Kidney tubule cell (primary cell): Measurements from ENCODE around the gene RAN.
"Not testable (repeated sequence)": the region's sequence is repeated elsewhere in the genome, so short reads cannot be mapped to it uniquely, and the experiment has no call there.

ENCODE experiments used
- DNase-seq: peaks from one replicate; pipeline ENCODE4 v3.0.0-alpha.2; 2018; ENCODE audit warnings: low spot score

Gene RAN

DNA sequence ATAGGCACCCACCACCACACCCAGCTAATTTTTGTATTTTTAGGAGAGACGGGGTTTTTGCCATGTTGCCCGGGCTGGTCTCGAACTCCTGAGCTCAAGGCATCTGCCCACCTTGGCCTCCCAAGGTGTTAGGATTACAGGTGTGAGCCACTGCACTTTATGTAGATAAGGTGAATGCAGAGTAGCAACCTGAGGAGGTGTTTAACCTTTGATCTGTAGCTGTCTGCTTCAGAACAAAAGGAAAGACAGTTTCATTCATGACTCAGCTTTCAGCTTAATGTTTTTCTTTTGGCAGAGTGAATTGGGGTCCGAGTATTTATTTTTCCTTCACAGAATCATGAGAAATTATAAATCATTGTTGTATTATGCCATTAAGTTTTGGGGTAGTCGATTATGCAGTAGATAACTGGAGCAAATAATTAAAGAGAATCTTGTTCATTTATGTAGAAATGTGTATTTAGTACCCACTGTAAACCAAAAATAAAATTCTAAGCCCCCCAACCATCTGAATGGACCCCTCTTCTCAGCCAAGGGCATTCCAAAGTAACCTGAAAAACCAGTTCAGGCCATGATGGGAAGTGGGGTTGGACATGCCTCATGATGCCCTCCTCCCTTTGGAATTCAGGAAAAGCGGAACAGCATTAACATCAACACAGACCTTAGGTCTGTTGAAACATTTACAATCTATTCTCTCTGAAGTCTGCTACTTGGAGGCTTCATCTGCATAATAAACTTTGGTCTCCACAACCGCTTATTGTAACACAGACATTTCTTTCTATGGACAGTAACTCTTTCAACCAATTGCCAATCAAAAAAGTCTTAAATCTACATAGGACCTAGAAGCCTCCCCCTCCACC is 22.1 kb upstream of the RAN start:
- DNase-seq: peak; percentile 82

- DNase-seq: no peak
Observed at GRCh38 chr12:130850418-130851021, 21.3 kb upstream of the RAN start.

- DNase-seq: no peak
Observed at GRCh38 chr12:130856088-130856487, 15.8 kb upstream of the RAN start.

- DNase-seq: no peak
Observed at GRCh38 chr12:130858084-130858483, 13.8 kb upstream of the RAN start.

DNA sequence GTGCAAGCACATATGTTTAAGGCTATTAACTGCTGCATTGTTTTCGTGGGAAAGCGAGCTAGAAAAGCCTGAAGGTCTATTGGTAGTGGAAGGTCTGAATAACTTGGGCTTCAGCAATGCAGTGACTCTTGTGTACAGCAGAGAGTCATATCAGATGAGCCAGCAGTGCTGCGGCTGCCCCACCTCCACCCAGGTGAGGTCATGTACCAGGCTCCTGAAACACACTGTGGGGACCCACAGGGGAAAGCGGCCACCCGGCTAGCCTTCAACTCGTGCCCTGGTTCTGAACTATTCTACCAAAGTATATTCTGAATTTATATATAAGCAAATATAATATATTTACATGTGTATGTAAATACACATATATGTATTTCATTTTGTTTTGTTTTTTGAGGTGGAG is 12.7 kb upstream of the RAN start:
- no peak for DNase-seq

GRCh38 chr12:130860311-130860710 is 11.6 kb upstream of the RAN start:
- no peak for DNase-seq

- no peak for DNase-seq
Observed at GRCh38 chr12:130862161-130862560, 9.7 kb upstream of the RAN start.

GRCh38 chr12:130862771-130863170 is 9.1 kb upstream of the RAN start:
- not testable (repeated sequence) for DNase-seq

- no peak for DNase-seq
Observed at GRCh38 chr12:130863298-130863697, 8.6 kb upstream of the RAN start.

- DNase-seq: no peak
Observed at GRCh38 chr12:130868412-130868811, 3.5 kb upstream of the RAN start.

- peak; percentile 85 for DNase-seq
Observed at GRCh38 chr12:130870442-130871285, 1.2 kb upstream of the RAN start.

DNA sequence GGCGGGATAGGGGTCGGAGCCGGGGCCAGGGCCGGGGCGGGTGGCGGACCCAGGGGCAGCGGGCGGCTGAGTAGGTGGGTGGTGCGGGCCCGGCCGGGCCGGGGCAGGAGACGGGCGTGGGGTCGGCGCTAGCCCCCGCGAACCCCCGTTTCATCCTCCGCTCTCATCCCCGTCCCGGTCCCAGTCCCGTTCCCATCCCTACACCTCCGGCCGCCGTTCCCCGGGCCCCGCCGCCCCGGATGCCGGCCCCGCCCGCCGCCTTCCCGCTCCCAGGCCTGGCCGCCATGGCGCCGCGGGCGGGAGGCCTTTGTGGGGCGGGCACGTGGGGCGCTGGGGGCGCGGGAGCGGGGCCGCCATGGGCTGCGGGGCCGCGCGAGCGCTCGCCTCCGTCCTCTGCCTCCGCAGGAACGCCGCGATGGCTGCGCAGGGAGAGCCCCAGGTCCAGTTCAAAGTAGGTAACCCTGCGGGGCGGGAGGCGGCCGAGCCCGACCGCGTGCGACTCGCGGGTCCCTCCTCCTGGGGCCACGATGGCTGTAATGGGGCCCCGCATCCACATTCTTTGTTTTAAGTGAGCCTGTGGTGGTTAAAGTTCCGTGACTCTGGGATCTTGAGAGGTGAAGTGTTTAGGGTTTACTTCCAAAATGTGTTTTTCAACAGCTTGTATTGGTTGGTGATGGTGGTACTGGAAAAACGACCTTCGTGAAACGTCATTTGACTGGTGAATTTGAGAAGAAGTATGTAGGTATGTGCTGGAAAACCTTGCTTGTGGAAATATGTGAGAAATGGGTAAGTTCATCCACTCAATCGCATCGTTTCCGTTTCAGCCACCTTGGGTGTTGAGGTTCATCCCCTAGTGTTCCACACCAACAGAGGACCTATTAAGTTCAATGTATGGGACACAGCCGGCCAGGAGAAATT is 572 bp downstream of the RAN start:
- DNase-seq: peak; percentile 28

GRCh38 chr12:130873106-130873795 is 1.4 kb downstream of the RAN start:
- DNase-seq: peak; percentile 13

GRCh38 chr12:130873825-130874224 is 2.0 kb downstream of the RAN start:
- DNase-seq: peak; percentile 22

GRCh38 chr12:130874696-130875095 is 2.8 kb downstream of the RAN start:
- no peak for DNase-seq

DNA sequence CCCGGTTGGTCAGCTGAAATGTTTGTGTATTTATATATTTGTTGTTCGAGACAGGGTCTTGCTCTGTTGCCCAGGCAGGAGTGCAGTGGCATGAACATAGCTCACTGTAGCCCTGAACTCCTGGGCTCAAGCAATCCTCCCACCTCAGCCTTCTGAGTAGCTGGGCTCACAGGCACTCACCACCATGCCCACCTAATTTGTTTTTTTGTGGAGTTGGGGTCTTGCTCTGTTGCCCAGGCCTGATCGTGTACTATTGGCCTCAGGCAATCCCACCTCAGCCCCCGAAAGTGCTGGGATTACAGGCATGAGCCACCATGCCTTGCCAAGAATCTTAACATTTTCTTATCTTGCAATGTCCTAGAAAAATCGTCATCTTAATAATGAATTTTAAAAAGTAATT is 3.3 kb downstream of the RAN start:
- DNase-seq: no peak

DNA sequence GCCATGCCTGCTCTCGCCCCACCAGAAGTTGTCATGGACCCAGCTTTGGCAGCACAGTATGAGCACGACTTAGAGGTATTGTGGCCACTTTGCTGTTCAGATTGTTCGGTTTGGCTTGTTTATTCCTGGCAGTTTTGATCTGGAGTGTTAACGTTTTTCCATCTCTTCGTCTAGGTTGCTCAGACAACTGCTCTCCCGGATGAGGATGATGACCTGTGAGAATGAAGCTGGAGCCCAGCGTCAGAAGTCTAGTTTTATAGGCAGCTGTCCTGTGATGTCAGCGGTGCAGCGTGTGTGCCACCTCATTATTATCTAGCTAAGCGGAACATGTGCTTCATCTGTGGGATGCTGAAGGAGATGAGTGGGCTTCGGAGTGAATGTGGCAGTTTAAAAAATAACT is 3.8 kb downstream of the RAN start:
- not testable (repeated sequence) for DNase-seq

- no peak for DNase-seq
Observed at GRCh38 chr12:130876297-130876696, 4.4 kb downstream of the RAN start.

DNA sequence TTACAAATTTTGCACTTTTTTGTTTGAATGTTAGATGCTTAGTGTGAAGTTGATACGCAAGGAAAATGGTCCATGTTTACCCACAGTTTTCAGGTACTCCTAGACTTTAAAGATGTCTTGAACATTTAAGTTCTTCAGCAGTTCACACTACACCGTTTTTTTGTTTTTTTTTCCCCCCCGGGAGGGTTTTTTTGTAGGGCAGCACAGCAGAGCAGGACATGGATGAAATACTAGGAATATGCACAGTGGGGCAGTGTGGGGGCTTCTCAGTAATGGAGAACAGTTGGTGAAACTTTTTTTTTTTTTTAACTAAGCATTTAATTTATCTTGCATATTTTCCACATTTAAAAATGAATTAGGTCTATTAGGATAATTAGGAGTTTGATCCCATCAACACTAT is 4.9 kb downstream of the RAN start:
- no peak for DNase-seq

DNA sequence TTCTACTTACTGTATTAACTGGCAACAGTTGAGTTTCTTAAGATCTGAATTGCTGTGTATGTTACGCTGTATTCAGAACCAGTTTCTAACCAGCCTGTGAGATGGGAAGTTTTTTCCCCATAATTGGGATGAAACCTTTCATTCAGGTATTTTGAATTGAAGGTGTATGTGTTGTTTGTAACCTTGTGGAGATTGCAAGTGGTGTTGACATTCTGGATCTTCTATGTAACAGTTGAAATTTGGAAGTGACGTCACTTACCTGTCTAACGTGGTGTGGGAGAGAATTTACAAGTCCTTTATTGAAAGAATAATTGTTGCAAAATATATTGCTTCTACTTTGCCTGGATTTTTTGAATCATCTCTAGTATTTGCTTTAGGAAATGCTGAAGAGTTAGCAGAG is 5.5 kb downstream of the RAN start:
- no peak for DNase-seq
